ENCODE results near the gene NRGN. TPM values are rescaled to one million over a fixed set of nuclear protein-coding genes. Genes with fewer than 3 reads are reported as not detected.
A peak's percentile ranks its signal among the peaks of the same experiment; 100 is the strongest.

Gene NRGN
- total and polyA plus RNA-seq, 4 donors, result 0.51 to 1.7 (median 1.6) TPM; not detected in 1

- H3K27me3 ChIP-seq (ENCODE audit: control insufficient read depth in 4 of 4, insufficient read depth in 4 of 4, low read length in 3 of 4), result peaks cover 0 to 7% (median 3%) of the 10 kb centered on the region in 4 donors
- no peak for DNase-seq (ENCODE audit: low spot score)
- H3K9me3 ChIP-seq (ENCODE audit: control insufficient read depth in 4 of 4, low read length in 3 of 4), result no peaks in the 10 kb centered on the region
- H3K4me3 ChIP-seq (ENCODE audit: low read depth in 1 of 3, low read length in 3 of 3), result peak within 1 kb of the TSS in 1 of 3 donors; percentile 14
- peaks cover 0 to 5% (median 3%) of the 10 kb centered on the region in 4 donors for H3K4me1 ChIP-seq (ENCODE audit: control insufficient read depth in 4 of 4, insufficient read depth in 4 of 4, low read length in 3 of 4)
- WGBS, result 27% methylated on average over 42 of the region's 42 CpGs
- TF ChIP-seq CTCF (IDR thresholded peaks at IDR 0.05; ENCODE audit: low read depth, low read length, missing input control) (no peak), MAX (IDR thresholded peaks at IDR 0.05) (no peak), NR2F2 (IDR thresholded peaks at IDR 0.05) (no peak), HNF4G (IDR thresholded peaks at IDR 0.05) (no peak), SP1 (IDR thresholded peaks at IDR 0.05) (no peak), RXRA (IDR thresholded peaks at IDR 0.05) (no peak), RAD21 (IDR thresholded peaks at IDR 0.05) (no peak), REST (IDR thresholded peaks at IDR 0.05) (no peak), YY1 (IDR thresholded peaks at IDR 0.05) (no peak), ZBTB33 (IDR thresholded peaks at IDR 0.05) (no peak)
- H3K36me3 ChIP-seq (ENCODE audit: control insufficient read depth in 4 of 4, insufficient read depth in 3 of 4, low read depth in 1 of 4, low read length in 3 of 4), result no peaks in the 10 kb centered on the region
- H3K27ac ChIP-seq (ENCODE audit: low read depth in 1 of 2, low read length in 2 of 2), result no peak within 1 kb of the TSS
- H3K9ac ChIP-seq (ENCODE audit: low read depth in 1 of 2, low read length in 2 of 2), result no peak within 1 kb of the TSS
These were observed 12.2 kb downstream of the NRGN start, which contains the start of gene VSIG2 for GRCh38 chr11:124751741-124752470. Gene VSIG2 (minus strand): TSS chr11:124752255. CDS start chr11:124752137, 118 bp downstream.

GRCh38 chr11:124752471-124753102, 12.8 kb downstream of the NRGN start:
- H3K27ac ChIP-seq (ENCODE audit: low read depth in 1 of 2, low read length in 2 of 2), result no peak overlapping the region
- DNase-seq (ENCODE audit: low spot score), result peak; percentile 21
- TF ChIP-seq SP1 (IDR thresholded peaks at IDR 0.05) (no peak), FOXA1 (IDR thresholded peaks at IDR 0.05) (no peak), JUND (IDR thresholded peaks at IDR 0.05) (no peak), HNF4A (conservative IDR thresholded peaks at IDR 0.05) (no peak), ATF3 (IDR thresholded peaks at IDR 0.05) (no peak), EGR1 (IDR thresholded peaks at IDR 0.05; ENCODE audit: low read depth in 2 of 2) (no peak), GABPA (IDR thresholded peaks at IDR 0.05 in 1 of 2, conservative IDR thresholded peaks at IDR 0.05 in 1 of 2) (no peak), CTCF (IDR thresholded peaks at IDR 0.05; ENCODE audit: low read depth, low read length, missing input control) (no peak), TAF1 (conservative IDR thresholded peaks at IDR 0.05) (no peak)
- no peaks in the 10 kb centered on the region for H3K36me3 ChIP-seq (ENCODE audit: control insufficient read depth in 4 of 4, insufficient read depth in 3 of 4, low read depth in 1 of 4, low read length in 3 of 4)
- no peak overlapping the region for H3K4me3 ChIP-seq (ENCODE audit: low read depth in 1 of 3, low read length in 3 of 3)
- 44% methylated on average over 10 of the region's 10 CpGs for WGBS
- H3K9ac ChIP-seq (ENCODE audit: low read depth in 1 of 2, low read length in 2 of 2), result no peak overlapping the region
- H3K4me1 ChIP-seq (ENCODE audit: control insufficient read depth in 4 of 4, insufficient read depth in 4 of 4, low read length in 3 of 4), result peaks cover 0 to 3% (median 0%) of the 10 kb centered on the region in 4 donors
- peaks cover 0 to 7% (median 3%) of the 10 kb centered on the region in 4 donors for H3K27me3 ChIP-seq (ENCODE audit: control insufficient read depth in 4 of 4, insufficient read depth in 4 of 4, low read length in 3 of 4)
- H3K9me3 ChIP-seq (ENCODE audit: control insufficient read depth in 4 of 4, low read length in 3 of 4), result no peaks in the 10 kb centered on the region

Data from liver (tissue), 9 donors.